Amniotic stem cell (primary cell): ENCODE measurements around the gene WDR86.

Experiments
- DNase-seq: peaks from one replicate; lab custom pipeline; 2025; lab: John Stamatoyannopoulos, UW

Gene WDR86

DNA sequence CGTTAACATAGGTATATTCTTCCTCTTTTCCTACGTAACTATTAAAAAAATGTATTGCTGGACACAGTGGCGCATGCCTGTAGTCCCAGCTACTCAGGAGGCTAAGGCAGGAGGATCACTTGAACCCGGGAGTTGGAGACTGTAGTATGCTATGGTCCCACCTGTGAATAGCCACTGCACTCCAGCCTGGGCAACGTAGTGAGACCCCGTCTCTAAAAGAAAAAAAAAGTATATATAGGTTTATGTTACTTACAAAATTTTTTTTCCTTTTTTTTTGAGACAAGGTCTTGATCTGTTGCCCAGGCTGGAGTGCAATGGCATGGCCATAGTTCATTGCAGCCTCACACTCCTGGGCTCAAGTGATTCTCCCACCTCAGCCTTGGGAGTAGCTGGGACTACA lies 62.6 kb downstream of the WDR86 start:
- DNase-seq = no peak

DNA sequence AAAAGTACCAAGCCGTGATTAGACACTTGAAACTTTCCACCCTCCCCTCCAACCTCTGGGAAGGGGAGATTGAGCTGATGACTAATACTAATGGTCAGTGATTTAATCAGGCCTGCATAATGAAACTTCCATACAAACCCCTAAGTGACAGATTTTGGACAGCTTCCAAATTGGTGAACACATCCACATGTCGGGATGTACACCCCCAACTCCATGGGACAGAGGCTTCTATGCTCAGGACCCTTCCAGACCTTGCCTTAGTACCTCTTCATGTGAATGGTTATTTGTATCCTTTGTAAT lies 63.4 kb downstream of the WDR86 start:
- no peak for DNase-seq

DNA sequence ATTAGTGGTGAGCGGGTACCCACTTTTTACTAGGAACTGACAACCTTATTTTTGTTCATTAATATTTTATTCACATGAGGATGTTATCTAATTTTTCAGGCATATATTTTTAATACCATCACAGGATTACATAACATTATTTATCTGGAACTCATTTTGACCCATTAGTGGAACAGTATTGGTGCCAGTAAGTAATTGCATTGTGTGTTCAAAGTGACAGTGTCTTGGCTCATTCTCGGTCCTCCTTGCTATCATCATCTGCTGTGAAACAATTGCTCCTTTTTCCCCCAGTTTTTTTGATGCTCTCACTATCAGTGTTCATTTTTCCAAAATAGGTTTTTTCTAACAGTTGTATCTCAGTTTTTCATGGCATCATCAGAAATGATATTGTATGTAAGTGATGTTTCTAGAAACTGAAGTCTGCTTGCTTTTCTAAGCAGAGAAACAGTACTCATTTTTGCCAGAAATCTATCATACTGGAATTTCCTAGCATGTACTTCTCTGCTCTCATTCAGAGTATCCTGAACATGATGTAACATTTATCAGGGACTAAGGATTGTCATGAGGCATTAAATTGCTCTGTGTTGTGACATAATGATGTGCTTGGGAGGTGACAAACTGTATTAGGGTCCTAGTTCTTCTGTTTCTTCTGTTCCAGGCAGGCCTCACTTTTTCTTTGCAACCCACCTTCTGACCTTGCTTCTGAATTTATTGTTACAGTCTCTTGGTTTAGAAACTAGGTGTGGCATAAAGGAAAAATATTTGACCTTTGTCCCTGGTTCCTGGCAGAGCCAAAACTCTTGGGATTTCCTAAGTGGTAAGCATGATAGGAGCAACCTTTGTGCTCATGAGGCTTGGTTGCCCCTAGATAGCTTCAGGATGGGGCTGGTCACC lies 64.0 kb downstream of the WDR86 start:
- DNase-seq = no peak

DNA sequence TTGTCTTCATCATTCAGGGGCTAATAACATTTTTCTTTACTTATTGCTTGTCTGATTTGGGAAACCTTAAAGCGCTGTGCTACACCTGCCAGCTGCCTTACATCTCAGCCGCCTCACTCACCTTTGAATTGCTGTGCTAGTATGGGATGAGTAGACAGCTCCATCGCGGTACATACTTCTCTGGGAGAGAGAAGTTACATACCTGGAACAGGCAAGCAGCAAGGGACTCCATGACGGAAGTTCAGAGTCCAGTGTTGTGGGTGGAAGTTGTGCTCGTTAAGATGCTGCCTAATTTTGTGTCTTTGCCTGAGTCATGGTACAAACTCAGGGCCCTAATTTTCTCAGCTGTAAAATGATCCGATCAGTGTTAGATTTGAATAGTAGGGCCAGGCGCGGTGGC lies 66.3 kb downstream of the WDR86 start:
- DNase-seq = no peak

DNA sequence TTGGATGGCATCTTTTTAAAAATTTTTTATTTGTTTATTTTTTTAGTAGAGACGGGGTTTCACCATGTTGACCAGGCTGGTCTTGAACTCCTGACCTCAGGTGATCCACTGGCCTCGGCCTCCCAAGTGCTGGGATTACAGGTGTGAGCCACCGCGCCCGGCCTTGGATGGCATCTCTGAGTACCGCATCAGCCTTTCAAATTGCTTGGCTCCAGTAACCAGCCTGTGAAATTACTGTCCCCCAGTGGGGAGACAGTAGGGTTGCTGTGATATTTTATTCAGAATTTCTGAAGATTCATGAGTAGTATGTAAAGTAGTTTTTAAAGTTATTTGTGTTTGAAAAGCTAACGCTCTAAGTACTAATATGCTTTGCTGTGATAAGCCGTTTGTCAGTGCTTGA lies 67.0 kb downstream of the WDR86 start:
- no peak for DNase-seq

DNA sequence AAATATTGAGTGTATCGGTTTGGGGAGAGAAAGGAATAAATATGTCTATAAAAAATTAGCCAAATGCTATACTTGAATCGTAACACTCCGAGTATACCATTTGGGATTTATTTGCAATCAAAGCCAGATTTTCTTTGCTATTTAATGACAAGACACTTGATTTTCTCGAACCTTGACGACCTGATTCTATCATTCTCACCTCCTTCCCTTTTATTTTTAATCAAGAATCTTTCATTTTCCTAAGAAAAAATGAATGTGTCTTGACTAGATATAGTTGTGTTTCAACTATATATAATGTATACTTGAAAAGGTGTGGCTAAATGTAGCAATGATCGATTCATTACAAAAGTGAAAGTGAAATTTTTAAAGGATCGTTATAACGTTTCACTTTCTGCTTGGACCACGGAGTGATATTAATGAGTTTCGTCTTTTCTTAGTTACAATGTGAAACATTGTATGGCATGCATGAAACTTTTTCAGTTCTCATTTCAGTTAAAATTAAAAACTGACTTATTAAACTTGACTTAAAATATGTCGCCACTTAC lies 67.7 kb downstream of the WDR86 start:
- DNase-seq = no peak

DNA sequence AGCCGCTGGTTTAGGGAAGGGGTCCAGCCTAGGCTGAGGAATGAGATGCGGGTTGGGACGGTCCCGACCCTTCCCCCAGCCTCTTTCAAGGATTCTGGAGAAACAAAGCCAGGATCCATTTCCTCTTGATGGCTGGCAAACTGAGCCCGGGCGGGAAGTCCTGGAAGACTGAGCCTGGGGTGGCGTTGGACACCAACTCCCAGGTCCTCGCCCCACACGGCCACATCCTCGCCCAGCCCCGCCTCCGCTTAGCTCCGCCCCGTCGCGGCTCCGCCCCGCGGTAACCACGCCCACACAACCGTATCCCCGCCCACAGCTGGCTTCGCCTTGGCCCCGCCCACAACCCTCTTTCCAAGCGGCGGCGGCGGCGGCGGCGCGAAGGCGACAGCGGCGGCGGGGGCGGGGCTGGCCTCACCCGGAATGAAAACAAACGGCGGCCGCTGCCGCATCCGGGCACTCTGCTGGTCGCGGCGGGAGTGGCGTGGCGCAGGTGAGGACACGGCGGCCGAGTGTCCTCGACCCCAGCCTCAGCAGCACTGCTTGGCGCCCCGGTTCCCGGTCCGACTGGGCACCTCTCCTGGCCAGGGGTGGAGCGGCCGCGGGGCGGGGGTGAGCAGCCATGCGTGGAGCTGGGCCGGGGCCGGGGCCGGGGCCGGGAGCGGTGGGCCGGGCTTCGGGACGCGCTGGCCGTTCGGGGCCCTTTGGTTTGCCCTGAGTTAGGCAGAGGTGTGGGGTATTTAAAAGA lies 68.3 kb downstream of the WDR86 start, which contains the start of gene NUB1:
TSS of gene NUB1 (plus strand) at position 456 of the 745 bp plus-strand sequence. CDS start 3,538 bp downstream, outside the sequence.
- DNase-seq = peak; percentile 87

DNA sequence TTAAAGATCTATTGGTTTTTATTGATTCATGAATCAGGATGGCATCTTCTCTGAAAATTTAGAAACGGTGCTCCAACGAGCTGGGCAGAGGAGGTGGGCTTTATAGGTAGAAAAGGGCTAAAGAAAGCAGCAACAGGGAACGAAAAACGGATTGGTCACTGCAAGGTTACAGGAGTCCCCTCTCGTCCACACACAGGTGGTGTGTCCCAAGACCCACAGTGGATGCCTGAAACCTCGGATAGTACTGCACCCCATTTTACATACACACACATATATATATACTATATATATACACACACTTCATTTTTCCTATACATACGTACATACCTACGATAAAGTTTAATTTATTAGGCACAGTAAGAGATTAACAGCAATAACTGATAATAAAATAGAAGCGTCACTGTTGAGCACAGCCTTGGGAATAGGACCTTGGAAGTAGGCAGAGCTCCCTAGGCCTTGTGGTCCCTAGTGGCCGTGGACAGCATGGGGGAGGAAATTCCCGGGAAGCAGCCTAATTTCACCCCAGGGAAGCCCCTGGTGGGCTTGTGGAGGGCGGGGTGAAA lies 69.0 kb downstream of the WDR86 start:
- no peak for DNase-seq

DNA sequence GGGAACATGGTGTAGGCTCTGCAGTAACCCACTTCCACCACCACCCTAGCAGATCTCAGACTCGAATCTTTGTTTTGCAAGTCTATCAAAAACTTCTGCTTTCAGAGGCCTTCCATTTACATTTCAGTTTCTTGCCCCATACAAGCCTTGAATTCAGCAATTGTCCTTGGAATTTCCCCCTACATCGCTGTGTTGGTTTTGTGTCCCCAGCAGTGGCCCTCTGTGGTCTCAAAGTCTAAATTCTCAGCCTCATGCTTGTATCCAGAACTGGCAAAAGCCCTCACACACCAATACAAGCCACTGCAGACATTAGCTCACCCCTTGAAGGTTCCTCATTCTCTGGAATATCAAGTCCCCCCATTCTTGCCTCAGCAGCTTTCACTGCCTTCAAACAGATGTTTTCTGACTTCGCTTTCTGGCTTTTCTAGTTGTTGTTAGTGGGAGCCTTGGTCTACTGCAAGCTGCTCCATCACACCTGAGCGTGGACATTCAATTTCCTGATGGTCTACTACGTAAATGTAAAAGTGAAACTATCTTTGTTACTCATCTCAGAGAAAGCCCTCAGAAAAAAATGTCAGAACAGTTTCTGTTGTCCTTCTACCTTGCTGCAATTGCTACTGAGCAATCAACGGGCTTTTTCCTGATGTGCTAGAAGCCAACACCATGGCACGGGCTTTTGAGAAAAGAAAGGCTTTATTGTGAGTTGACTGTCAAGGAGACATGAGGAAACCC lies 70.0 kb downstream of the WDR86 start:
- DNase-seq = no peak

DNA sequence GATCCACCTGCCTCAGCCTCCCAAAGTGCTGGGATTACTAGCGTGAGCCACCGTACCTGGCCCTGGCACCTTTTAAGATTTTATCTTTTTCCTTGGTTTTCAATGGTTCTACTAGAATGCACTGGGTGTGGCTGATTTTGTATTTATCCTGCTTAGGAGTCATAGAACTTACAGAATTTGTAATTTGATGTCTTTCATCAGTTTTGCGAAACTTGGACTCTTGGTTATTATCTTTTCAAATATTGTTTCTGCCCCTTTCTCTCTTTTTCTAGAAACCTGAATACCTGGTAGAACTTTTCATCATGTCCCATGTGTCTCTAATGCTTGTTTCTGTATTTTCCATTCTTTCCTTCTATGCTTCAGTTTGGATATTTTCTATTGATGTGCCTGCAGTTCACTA lies 71.0 kb downstream of the WDR86 start:
- no peak for DNase-seq

DNA sequence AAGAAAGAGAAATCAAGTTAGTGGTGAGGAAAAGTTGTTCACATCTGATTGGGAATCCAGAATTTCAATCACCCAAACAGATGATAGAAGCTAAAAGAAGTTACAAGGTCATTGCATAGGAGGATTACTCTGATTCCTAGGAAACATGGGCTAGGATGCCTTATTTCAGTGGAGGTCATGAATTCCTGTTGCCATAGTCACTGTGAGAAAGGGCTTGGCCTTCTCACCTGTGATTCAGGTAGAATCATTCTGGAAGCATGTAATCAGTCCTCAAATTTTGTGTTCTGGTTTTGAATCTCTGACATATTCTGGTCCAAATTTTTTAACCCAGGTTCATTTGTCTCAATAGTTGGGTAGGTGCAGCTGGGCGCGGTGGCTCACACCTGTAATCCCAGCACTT lies 72.5 kb downstream of the WDR86 start:
- DNase-seq = no peak

DNA sequence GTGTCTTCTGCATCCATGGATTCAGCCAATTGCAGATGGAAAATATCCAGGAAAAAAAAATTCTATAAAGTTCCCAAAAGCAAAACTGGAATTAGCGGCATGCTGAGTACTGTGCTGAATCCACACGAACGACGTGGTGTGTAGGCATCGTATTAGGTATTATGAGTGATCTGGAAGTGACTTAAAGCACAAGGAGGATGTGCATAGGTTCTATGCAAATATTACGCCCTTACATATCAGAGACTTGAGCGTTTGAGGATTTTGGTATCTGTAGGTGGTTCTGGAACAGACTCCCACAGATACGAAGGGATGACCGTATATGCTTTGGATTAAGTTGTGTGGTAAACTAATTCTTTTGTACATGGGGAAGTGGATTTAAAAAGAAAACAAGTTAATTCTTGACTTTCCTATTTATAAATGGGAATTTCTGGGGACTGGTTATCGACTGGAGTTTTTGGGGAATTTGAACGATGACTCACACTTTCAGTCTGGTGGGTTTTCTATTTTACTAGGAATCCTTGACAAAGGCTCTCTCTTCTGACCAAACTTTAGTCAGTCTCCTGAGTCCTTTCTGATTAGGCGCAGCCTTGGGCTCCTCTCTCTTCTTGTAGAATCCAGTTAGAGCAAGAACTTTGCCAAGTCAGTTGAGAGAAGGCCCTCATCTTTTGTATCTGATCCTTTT lies 73.7 kb downstream of the WDR86 start:
- DNase-seq = no peak

DNA sequence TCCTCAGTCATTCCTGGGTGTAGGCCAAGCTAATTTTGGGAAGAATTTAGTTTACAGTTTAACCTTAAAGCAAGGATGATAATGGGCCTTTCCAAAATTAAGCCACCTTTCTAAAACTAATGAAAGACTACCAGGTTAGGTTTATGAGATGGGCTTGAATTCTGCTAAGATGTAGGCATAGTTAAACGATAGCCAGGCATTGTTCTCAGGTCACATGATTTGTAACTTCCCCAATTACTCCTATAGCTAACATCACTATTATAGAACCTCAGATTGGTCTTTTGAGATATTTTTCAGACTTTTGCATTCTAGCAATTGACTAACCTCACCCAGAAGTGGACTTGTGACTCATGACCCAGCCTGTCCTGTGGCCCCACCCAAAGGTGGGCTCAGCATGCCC lies 75.2 kb downstream of the WDR86 start:
- DNase-seq = no peak
